ENCODE measurements around the gene ZNF618. TPM values are rescaled to one million over a fixed set of nuclear protein-coding genes. Genes with fewer than 3 reads are reported as not detected.

Gene ZNF618
- total RNA-seq, 2 donors from 2014 or later: 0.04 TPM; not detected in 1

- no peaks in the 10 kb centered on the region for H3K4me1 Mint-ChIP-seq
- H3K4me3 Mint-ChIP-seq: no peak overlapping the region
- peaks cover 18% of the 10 kb centered on the region for H3K27me3 Mint-ChIP-seq
- ATAC-seq (replicated peaks): no peak
- no peak overlapping the region for H3K27ac Mint-ChIP-seq
- H3K36me3 Mint-ChIP-seq (ENCODE audit: low read depth): no peaks in the 10 kb centered on the region
- H3K9me3 Mint-ChIP-seq: no peaks in the 10 kb centered on the region
These were observed 183.1 kb downstream of the ZNF618 start for GRCh38 chr9:114059047-114059803.

GRCh38 chr9:114060070-114060469 is 184.0 kb downstream of the ZNF618 start:
- no peak for ATAC-seq (replicated peaks)
- no peaks in the 10 kb centered on the region for H3K4me1 Mint-ChIP-seq
- H3K27ac Mint-ChIP-seq: no peak overlapping the region
- no peaks in the 10 kb centered on the region for H3K9me3 Mint-ChIP-seq
- H3K4me3 Mint-ChIP-seq: no peak overlapping the region
- no peaks in the 10 kb centered on the region for H3K36me3 Mint-ChIP-seq (ENCODE audit: low read depth)
- H3K27me3 Mint-ChIP-seq: peaks cover 18% of the 10 kb centered on the region

- H3K4me3 Mint-ChIP-seq: no peak overlapping the region
- H3K9me3 Mint-ChIP-seq: no peaks in the 10 kb centered on the region
- no peaks in the 10 kb centered on the region for H3K36me3 Mint-ChIP-seq (ENCODE audit: low read depth)
- H3K27ac Mint-ChIP-seq: no peak overlapping the region
- H3K27me3 Mint-ChIP-seq: peaks cover 18% of the 10 kb centered on the region
- no peaks in the 10 kb centered on the region for H3K4me1 Mint-ChIP-seq
- ATAC-seq (replicated peaks): no peak
These were observed 184.6 kb downstream of the ZNF618 start for GRCh38 chr9:114060711-114061110.

- Mint-ChIP-seq H3K9me3 (no peaks in the 10 kb centered on the region), H3K36me3 (ENCODE audit: low read depth) (no peaks in the 10 kb centered on the region), H3K4me1 (no peaks in the 10 kb centered on the region), H3K4me3 (no peak overlapping the region), H3K27me3 (peaks cover 18% of the 10 kb centered on the region), H3K27ac (no peak overlapping the region)
- no peak for ATAC-seq (replicated peaks)
These were observed 185.2 kb downstream of the ZNF618 start for GRCh38 chr9:114061292-114061691.

- Mint-ChIP-seq H3K4me3 (no peak overlapping the region), H3K36me3 (ENCODE audit: low read depth) (no peaks in the 10 kb centered on the region), H3K27ac (no peak overlapping the region), H3K4me1 (no peaks in the 10 kb centered on the region), H3K27me3 (peaks cover 18% of the 10 kb centered on the region), H3K9me3 (no peaks in the 10 kb centered on the region)
- ATAC-seq (replicated peaks): no peak
These were observed 185.8 kb downstream of the ZNF618 start for GRCh38 chr9:114061830-114062474.

- H3K4me1 Mint-ChIP-seq: no peaks in the 10 kb centered on the region
- H3K4me3 Mint-ChIP-seq: no peak overlapping the region
- no peaks in the 10 kb centered on the region for H3K9me3 Mint-ChIP-seq
- no peak overlapping the region for H3K27ac Mint-ChIP-seq
- H3K27me3 Mint-ChIP-seq: peaks cover 18% of the 10 kb centered on the region
- ATAC-seq (replicated peaks): no peak
- no peaks in the 10 kb centered on the region for H3K36me3 Mint-ChIP-seq (ENCODE audit: low read depth)
These were observed 189.2 kb downstream of the ZNF618 start for GRCh38 chr9:114065304-114065703.

- ATAC-seq (replicated peaks): no peak
- Mint-ChIP-seq H3K36me3 (ENCODE audit: low read depth) (no peaks in the 10 kb centered on the region), H3K4me3 (no peak overlapping the region), H3K27ac (no peak overlapping the region), H3K4me1 (no peaks in the 10 kb centered on the region), H3K9me3 (no peaks in the 10 kb centered on the region), H3K27me3 (peaks cover 4% of the 10 kb centered on the region)
These were observed 193.5 kb downstream of the ZNF618 start for GRCh38 chr9:114069476-114070187.

GRCh38 chr9:114070188-114071103 is 194.3 kb downstream of the ZNF618 start:
- no peaks in the 10 kb centered on the region for H3K9me3 Mint-ChIP-seq
- H3K36me3 Mint-ChIP-seq (ENCODE audit: low read depth): no peaks in the 10 kb centered on the region
- ATAC-seq (replicated peaks): no peak
- H3K27ac Mint-ChIP-seq: no peak overlapping the region
- H3K4me3 Mint-ChIP-seq: no peak overlapping the region
- H3K27me3 Mint-ChIP-seq: peaks cover 9% of the 10 kb centered on the region
- no peaks in the 10 kb centered on the region for H3K4me1 Mint-ChIP-seq

- Mint-ChIP-seq H3K4me3 (no peak overlapping the region), H3K27ac (no peak overlapping the region), H3K27me3 (peaks cover 13% of the 10 kb centered on the region), H3K4me1 (no peaks in the 10 kb centered on the region), H3K36me3 (ENCODE audit: low read depth) (no peaks in the 10 kb centered on the region), H3K9me3 (no peaks in the 10 kb centered on the region)
- ATAC-seq (replicated peaks): no peak
These were observed 195.2 kb downstream of the ZNF618 start for GRCh38 chr9:114071197-114071795.

- Mint-ChIP-seq H3K4me1 (no peaks in the 10 kb centered on the region), H3K36me3 (ENCODE audit: low read depth) (no peaks in the 10 kb centered on the region), H3K27ac (no peak overlapping the region), H3K9me3 (no peaks in the 10 kb centered on the region), H3K27me3 (peaks cover 13% of the 10 kb centered on the region), H3K4me3 (no peak overlapping the region)
- no peak for ATAC-seq (replicated peaks)
These were observed 196.4 kb downstream of the ZNF618 start for GRCh38 chr9:114072184-114073140.

GRCh38 chr9:114075602-114076001 is 199.5 kb downstream of the ZNF618 start:
- Mint-ChIP-seq H3K9me3 (no peaks in the 10 kb centered on the region), H3K36me3 (ENCODE audit: low read depth) (no peaks in the 10 kb centered on the region), H3K27ac (no peak overlapping the region), H3K4me1 (no peaks in the 10 kb centered on the region), H3K27me3 (peaks cover 13% of the 10 kb centered on the region), H3K4me3 (no peak overlapping the region)
- no peak for ATAC-seq (replicated peaks)

GRCh38 chr9:114076237-114077161 is 200.4 kb downstream of the ZNF618 start:
- Mint-ChIP-seq H3K27me3 (peaks cover 13% of the 10 kb centered on the region), H3K4me1 (no peaks in the 10 kb centered on the region), H3K4me3 (no peak overlapping the region), H3K27ac (no peak overlapping the region), H3K36me3 (ENCODE audit: low read depth) (no peaks in the 10 kb centered on the region), H3K9me3 (no peaks in the 10 kb centered on the region)
- ATAC-seq (replicated peaks): no peak
